GM23338 (cell line): ENCODE results near the gene CLTA.

Experiments used
- CREB1 ChIP-seq: fragments of 250-450 bp; sonication (Bioruptor Pico); IDR thresholded peaks from 2 replicates; pipeline ENCODE4 v1.5.0; 2020; ENCODE audit warnings: low read depth, mild to moderate bottlenecking, moderate library complexity
- EZH2 ChIP-seq: fragments of 200-600 bp; sonication (generic); IDR thresholded peaks from one replicate; pipeline ENCODE4 v1.8.0; 2017; ENCODE audit warnings: antibody characterized with exemption, mild to moderate bottlenecking, low read depth; ENCODE audit not compliant: unreplicated experiment
- EZH2phosphoT487 ChIP-seq: fragments of 200-600 bp; sonication (generic); IDR thresholded peaks from one replicate; pipeline ENCODE4 v1.8.1; 2018; ENCODE audit warnings: antibody characterized with exemption; ENCODE audit not compliant: unreplicated experiment
- JUNB ChIP-seq: IDR thresholded peaks from one replicate; pipeline ENCODE4 v1.6.1; 2016; ENCODE audit warnings: antibody characterized with exemption; ENCODE audit not compliant: unreplicated experiment
- POLR2AphosphoS5 ChIP-seq: IDR thresholded peaks from 2 replicates; pipeline ENCODE4 v1.6.1; 2016; ENCODE audit warnings: antibody characterized with exemption, low read depth
- STAT1 ChIP-seq: IDR thresholded peaks from one replicate; pipeline ENCODE4 v1.6.1; 2016; ENCODE audit warnings: antibody characterized with exemption; ENCODE audit not compliant: unreplicated experiment
- ZNF331 ChIP-seq: fragments of 250-450 bp; sonication (Bioruptor Pico); IDR thresholded peaks from 2 replicates; pipeline ENCODE4 v1.5.0; 2020; ENCODE audit warnings: low read depth, mild to moderate bottlenecking, moderate library complexity
- TF ChIP-seq, protein P1 (sequence below), 2 experiments: fragments of 200-600 bp in 1 of 2; sonication (generic) in 1 of 2; conservative IDR thresholded peaks; 2 replicates each; pipeline versions ENCODE4 v1.5.1 to v1.6.1; 2016 to 2017; ENCODE audit warnings: antibody characterized with exemption in 2 of 2, low read depth in 2 of 2, mild to moderate bottlenecking in 2 of 2, moderate library complexity in 1 of 2
- TF ChIP-seq, protein P2 (sequence below): IDR thresholded peaks from one replicate; pipeline ENCODE4 v1.6.1; 2018; ENCODE audit warnings: antibody characterized with exemption; ENCODE audit not compliant: unreplicated experiment

DNA sequence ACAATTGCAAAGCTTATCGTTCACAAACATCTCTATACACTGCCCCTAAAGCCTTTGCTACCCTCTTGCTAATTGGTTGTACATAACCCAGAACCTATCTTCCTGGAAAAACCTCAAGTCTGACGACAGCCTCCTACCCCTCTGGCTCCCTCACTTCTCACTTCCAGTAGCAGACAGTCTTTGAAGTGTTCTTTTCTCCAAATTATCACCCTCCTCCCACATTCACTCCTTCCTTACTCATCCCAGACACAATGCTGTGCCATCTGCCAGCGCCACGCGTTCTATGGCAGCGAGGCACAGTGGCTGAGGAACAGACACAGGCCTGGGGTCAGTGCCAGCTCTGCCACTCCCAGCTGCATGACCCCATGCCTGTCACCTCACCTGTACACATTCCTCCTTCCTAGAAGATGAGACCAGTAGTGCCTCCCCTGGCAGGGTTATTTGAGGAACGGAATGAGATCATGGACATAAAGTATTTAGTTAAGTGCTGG, 27.7 kb downstream of the CLTA start:
- TF ChIP-seq, protein P1, sequence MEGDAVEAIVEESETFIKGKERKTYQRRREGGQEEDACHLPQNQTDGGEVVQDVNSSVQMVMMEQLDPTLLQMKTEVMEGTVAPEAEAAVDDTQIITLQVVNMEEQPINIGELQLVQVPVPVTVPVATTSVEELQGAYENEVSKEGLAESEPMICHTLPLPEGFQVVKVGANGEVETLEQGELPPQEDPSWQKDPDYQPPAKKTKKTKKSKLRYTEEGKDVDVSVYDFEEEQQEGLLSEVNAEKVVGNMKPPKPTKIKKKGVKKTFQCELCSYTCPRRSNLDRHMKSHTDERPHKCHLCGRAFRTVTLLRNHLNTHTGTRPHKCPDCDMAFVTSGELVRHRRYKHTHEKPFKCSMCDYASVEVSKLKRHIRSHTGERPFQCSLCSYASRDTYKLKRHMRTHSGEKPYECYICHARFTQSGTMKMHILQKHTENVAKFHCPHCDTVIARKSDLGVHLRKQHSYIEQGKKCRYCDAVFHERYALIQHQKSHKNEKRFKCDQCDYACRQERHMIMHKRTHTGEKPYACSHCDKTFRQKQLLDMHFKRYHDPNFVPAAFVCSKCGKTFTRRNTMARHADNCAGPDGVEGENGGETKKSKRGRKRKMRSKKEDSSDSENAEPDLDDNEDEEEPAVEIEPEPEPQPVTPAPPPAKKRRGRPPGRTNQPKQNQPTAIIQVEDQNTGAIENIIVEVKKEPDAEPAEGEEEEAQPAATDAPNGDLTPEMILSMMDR (conservative IDR thresholded peaks at IDR 0.05; ENCODE audit: low read depth in 2 of 2): no peak
- TF ChIP-seq, protein P2, sequence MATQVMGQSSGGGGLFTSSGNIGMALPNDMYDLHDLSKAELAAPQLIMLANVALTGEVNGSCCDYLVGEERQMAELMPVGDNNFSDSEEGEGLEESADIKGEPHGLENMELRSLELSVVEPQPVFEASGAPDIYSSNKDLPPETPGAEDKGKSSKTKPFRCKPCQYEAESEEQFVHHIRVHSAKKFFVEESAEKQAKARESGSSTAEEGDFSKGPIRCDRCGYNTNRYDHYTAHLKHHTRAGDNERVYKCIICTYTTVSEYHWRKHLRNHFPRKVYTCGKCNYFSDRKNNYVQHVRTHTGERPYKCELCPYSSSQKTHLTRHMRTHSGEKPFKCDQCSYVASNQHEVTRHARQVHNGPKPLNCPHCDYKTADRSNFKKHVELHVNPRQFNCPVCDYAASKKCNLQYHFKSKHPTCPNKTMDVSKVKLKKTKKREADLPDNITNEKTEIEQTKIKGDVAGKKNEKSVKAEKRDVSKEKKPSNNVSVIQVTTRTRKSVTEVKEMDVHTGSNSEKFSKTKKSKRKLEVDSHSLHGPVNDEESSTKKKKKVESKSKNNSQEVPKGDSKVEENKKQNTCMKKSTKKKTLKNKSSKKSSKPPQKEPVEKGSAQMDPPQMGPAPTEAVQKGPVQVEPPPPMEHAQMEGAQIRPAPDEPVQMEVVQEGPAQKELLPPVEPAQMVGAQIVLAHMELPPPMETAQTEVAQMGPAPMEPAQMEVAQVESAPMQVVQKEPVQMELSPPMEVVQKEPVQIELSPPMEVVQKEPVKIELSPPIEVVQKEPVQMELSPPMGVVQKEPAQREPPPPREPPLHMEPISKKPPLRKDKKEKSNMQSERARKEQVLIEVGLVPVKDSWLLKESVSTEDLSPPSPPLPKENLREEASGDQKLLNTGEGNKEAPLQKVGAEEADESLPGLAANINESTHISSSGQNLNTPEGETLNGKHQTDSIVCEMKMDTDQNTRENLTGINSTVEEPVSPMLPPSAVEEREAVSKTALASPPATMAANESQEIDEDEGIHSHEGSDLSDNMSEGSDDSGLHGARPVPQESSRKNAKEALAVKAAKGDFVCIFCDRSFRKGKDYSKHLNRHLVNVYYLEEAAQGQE: no peak
- no peak for TF ChIP-seq EZH2phosphoT487
- no peak for TF ChIP-seq POLR2AphosphoS5
- TF ChIP-seq EZH2: no peak
- TF ChIP-seq CREB1: no peak
- TF ChIP-seq JUNB: no peak
- no peak for TF ChIP-seq ZNF331 (CRISPR knock-in tag)
- no peak for TF ChIP-seq STAT1
